K562 (cell line): ENCODE results near the gene MAML3.

ENCODE experiments used
- ATF2 ChIP-seq: sonication (generic); formaldehyde crosslinking; IDR thresholded peaks from 2 replicates; pipeline ENCODE4 v1.8.1; 2022; ENCODE audit warnings: missing genetic modification reagents
- BCL6 ChIP-seq: fragments of 250-450 bp; sonication (Bioruptor Pico); IDR thresholded peaks from 2 replicates; pipeline ENCODE4 v1.4.0; 2020
- CEBPG ChIP-seq, 3 experiments: fragments of 200-800 bp in 1 of 3; sonication (Bioruptor generic) in 1 of 3; sonication (generic) in 1 of 3; formaldehyde crosslinking in 1 of 3; IDR thresholded peaks in 2 of 3; conservative IDR thresholded peaks in 1 of 3; 2 replicates each; pipeline versions ENCODE4 v1.6.1 to v1.8.0; 2016 to 2022; ENCODE audit warnings: missing compliant biosample characterization in 2 of 3, missing genetic modification characterization in 2 of 3, mild to moderate bottlenecking in 1 of 3, missing genetic modification reagents in 1 of 3
- MBD2 ChIP-seq: sonication (generic); IDR thresholded peaks from 2 replicates; pipeline ENCODE4 v1.6.1; 2016; ENCODE audit warnings: low read depth, borderline replicate concordance
- NFIC ChIP-seq: fragments of 450-650 bp; IDR thresholded peaks from 2 replicates; pipeline ENCODE4 v1.6.1; 2017; ENCODE audit warnings: mild to moderate bottlenecking, inconsistent platforms
- NR3C1 ChIP-seq: sonication (generic); formaldehyde crosslinking; IDR thresholded peaks from 2 replicates; pipeline ENCODE4 v1.8.1; 2022; ENCODE audit warnings: missing genetic modification reagents

DNA sequence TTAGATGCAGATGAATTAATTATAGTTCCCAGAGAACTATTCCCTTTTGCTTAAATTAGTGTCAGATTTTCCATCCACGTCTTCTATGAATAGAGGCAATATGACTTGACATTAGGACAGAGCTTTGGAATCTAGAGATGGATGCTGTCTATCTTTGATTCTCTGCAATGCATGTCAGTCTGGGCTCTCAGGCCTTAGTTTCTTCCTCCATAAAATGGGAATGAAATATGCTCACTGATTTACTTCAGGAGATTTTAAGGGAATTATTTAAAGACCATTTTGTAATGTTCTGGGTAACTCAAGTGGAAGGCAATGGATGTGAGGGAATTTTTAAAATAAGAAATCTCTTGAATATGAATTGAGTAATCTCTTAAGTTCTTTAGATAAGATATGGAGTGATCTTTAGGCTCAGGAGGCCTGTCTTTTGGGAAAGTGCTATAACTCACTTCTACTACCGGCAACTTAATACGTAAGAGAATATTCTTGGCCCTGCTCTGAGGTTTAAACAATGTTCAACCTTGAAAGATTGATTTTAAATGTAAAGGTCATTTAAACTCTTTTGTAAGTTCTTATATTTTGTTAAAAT, 459.4 kb downstream of the MAML3 start:
- TF ChIP-seq NR3C1 (CRISPR knock-in tag) (no peak), BCL6 (no peak), CEBPG (CRISPR knock-in tag; IDR thresholded peaks at IDR 0.05) (no peak), CEBPG (tag; conservative IDR thresholded peaks at IDR 0.05 in 1 of 2, IDR thresholded peaks at IDR 0.05 in 1 of 2) (no peak), ATF2 (CRISPR knock-in tag) (no peak), NFIC (no peak), MBD2 (no peak)
